ENCODE measurements around the gene SYNC.
A peak's percentile ranks its signal among the peaks of the same experiment; 100 is the strongest.
"Not testable (repeated sequence)": the region's sequence is repeated elsewhere in the genome, so short reads cannot be mapped to it uniquely, and the experiment has no call there.

Gene SYNC

GRCh38 chr1:32724678-32725614 is 22.4 kb upstream of the SYNC start:
- peak; percentile 24 to 77 for DNase-seq

- no peak for DNase-seq
Measured at GRCh38 chr1:32719681-32720275, 17.2 kb upstream of the SYNC start.

- no peak for DNase-seq
Measured at GRCh38 chr1:32718527-32718926, 16.0 kb upstream of the SYNC start.

- no peak for DNase-seq
Measured at GRCh38 chr1:32718036-32718435, 15.5 kb upstream of the SYNC start.

GRCh38 chr1:32717503-32717902 is 14.9 kb upstream of the SYNC start:
- DNase-seq: no peak

GRCh38 chr1:32716312-32717148 is 14.0 kb upstream of the SYNC start:
- peak; percentile 12 to 43 for DNase-seq

GRCh38 chr1:32715901-32716311 is 13.3 kb upstream of the SYNC start:
- DNase-seq: no peak

- no peak for DNase-seq
Measured at GRCh38 chr1:32714277-32714676, 11.7 kb upstream of the SYNC start.

GRCh38 chr1:32713081-32713480 is 10.5 kb upstream of the SYNC start:
- DNase-seq: no peak

GRCh38 chr1:32711221-32711620 is 8.7 kb upstream of the SYNC start:
- not testable (repeated sequence) for DNase-seq

- DNase-seq: no peak
Measured at GRCh38 chr1:32709476-32709875, 6.9 kb upstream of the SYNC start.

GRCh38 chr1:32709075-32709474 is 6.5 kb upstream of the SYNC start:
- no peak for DNase-seq

GRCh38 chr1:32706491-32706890 is 3.9 kb upstream of the SYNC start:
- no peak for DNase-seq

GRCh38 chr1:32705516-32705915 is 2.9 kb upstream of the SYNC start:
- DNase-seq: no peak

GRCh38 chr1:32703479-32704291 is 1.1 kb upstream of the SYNC start:
- no peak for DNase-seq

- no peak for DNase-seq
Measured at GRCh38 chr1:32701951-32702598, 495 bp downstream of the SYNC start.

- DNase-seq: no peak
Measured at GRCh38 chr1:32701421-32701911, 1.1 kb downstream of the SYNC start.

GRCh38 chr1:32696996-32697395 is 5.6 kb downstream of the SYNC start:
- DNase-seq: not testable (repeated sequence)

- DNase-seq: no peak
Measured at GRCh38 chr1:32696041-32696440, 6.5 kb downstream of the SYNC start.

GRCh38 chr1:32695098-32695904 is 7.3 kb downstream of the SYNC start:
- no peak for DNase-seq

Data from SW 1271 (cell line).